ENCODE data around the gene PDGFRB. TPM values are rescaled to one million over a fixed set of nuclear protein-coding genes. Genes with fewer than 3 reads are reported as not detected.

PDGFRB gene
- total and polyA plus RNA-seq, 2 of the 8 experiments (the other 6 are each of a cell fraction or from before 2014, with no cell fraction given) = 4.2 to 13.7 TPM

- FAIRE-seq (no peak), DNase-seq (ENCODE audit: low read depth in 1 of 2, low spot score in 2 of 2) (peak in 1 of 2 experiments; percentile 87)
- Histone ChIP-seq H4K5ac (ENCODE audit: insufficient read length, low read depth, low read length) (no peak overlapping the region), H2BK12ac (ENCODE audit: low read depth, low read length) (peak overlapping the region; percentile 10; the same call in 1 of the 2 replicates), H3K79me2 (ENCODE audit: control insufficient read depth in 1 of 2, insufficient read depth in 2 of 2, low read length in 2 of 2) (no peaks in the 10 kb centered on the region), H3K4me2 (ENCODE audit: insufficient read depth in 1 of 2, low read depth in 2 of 2, low read length in 2 of 2) (no peak overlapping the region), H3K79me1 (ENCODE audit: low read depth, low read length) (no peaks in the 10 kb centered on the region), H2BK5ac (ENCODE audit: low read depth, low read length) (0 out of 2 replicates have a peak overlapping the region, but pooled peaks have one; percentile 37), H4K8ac (ENCODE audit: extremely low read depth, insufficient read depth, low read length) (no peak overlapping the region), H3K27me3 (replicated peaks in 1 of 4; ENCODE audit: control insufficient read depth in 3 of 4, extremely low read depth in 1 of 4, insufficient read depth in 3 of 4, low read length in 3 of 4) (peaks cover 0 to 5% (median 3%) of the 10 kb centered on the region in 4 experiments; a peak in 3 of 7 replicates), H2AFZ (ENCODE audit: low read length) (no peak overlapping the region), H3K27ac (ENCODE audit: low read depth, low read length) (no peak overlapping the region), H4K20me1 (replicated peaks in 1 of 2; ENCODE audit: control insufficient read depth in 1 of 2, insufficient read depth in 2 of 2, low read length in 2 of 2) (peaks cover 0 to 9% of the 10 kb centered on the region in 2 experiments), H2BK15ac (ENCODE audit: low read length) (no peak overlapping the region), H3K9ac (replicated peaks in 1 of 4; ENCODE audit: extremely low read depth in 1 of 4, low read depth in 3 of 4, low read length in 3 of 4) (no peak overlapping the region), H3K9me3 (ENCODE audit: insufficient read depth in 2 of 2, low read depth in 1 of 2, low read length in 1 of 2) (no peaks in the 10 kb centered on the region), H3K36me3 (ENCODE audit: control insufficient read depth in 2 of 4, insufficient read depth in 4 of 4, low read length in 3 of 4) (no peaks in the 10 kb centered on the region), H3K23me2 (ENCODE audit: low read depth, low read length) (no peaks in the 10 kb centered on the region), H3K4me3 (ENCODE audit: extremely low read depth in 1 of 4, insufficient read depth in 2 of 4, low read depth in 3 of 4, low read length in 4 of 4) (no peak overlapping the region), H3K14ac (ENCODE audit: insufficient read length) (no peak overlapping the region), H3K4me1 (replicated peaks in 1 of 4; ENCODE audit: control insufficient read depth in 3 of 4, insufficient read depth in 4 of 4, low read length in 3 of 4) (peaks cover 5 to 12% (median 6%) of the 10 kb centered on the region in 4 experiments; a peak in 6 of 7 replicates), H2BK120ac (replicated peaks; ENCODE audit: low read depth, low read length) (no peak overlapping the region), H3K23ac (ENCODE audit: insufficient read length) (no peak overlapping the region), H3K18ac (ENCODE audit: extremely low read depth, low read length) (no peak overlapping the region), H3K4ac (replicated peaks; ENCODE audit: insufficient read length, low read depth, low read length) (no peak overlapping the region), H3K56ac (replicated peaks; ENCODE audit: insufficient read length, low read depth, low read length) (no peak overlapping the region), H4K91ac (replicated peaks; ENCODE audit: insufficient read length, low read length) (no peak overlapping the region), H2BK20ac (ENCODE audit: low read length) (no peak overlapping the region), H2AK5ac (ENCODE audit: low read depth, low read length) (no peak overlapping the region; the same call in 1 of the 2 replicates)
- ChIA-PET POLR2A (ENCODE audit: partially characterized antibody) (no interaction called here), CTCF (ENCODE audit: partially characterized antibody) (interaction anchor here (0.7 to 16.9 kb wide), 33 partner anchors 8 to 221 kb away, joined by 3 to 188 read pairs (median 4); no protein-coding TSS in a partner anchor)
- 64% methylated on average over 24 of the region's 25 CpGs; no CpG with 5 or more reads in 1 of the 2 experiments for WGBS, 2 experiments (ENCODE audit: extremely low coverage in 1 of 2, insufficient coverage in 1 of 2, insufficient read length in 1 of 2, insufficient replicate concordance in 2 of 2, low coverage in 1 of 2, low lambda C conversion rate in 2 of 2, missing lambda C conversion rate in 1 of 2)
- TF ChIP-seq RAD21 (IDR thresholded peaks at IDR 0.05 in 1 of 2, conservative IDR thresholded peaks at IDR 0.05 in 1 of 2; ENCODE audit: low read depth in 2 of 2, low read length in 2 of 2) (peak; percentile 92 to 93), CHD2 (IDR thresholded peaks at IDR 0.05; ENCODE audit: low read length) (no peak), CEBPB (IDR thresholded peaks at IDR 0.05; ENCODE audit: low read depth, low read length) (peak; percentile 97), EGR1 (IDR thresholded peaks at IDR 0.05; ENCODE audit: borderline replicate concordance, low read depth, low read length) (no peak), NANOG (IDR thresholded peaks at IDR 0.05; ENCODE audit: insufficient read depth, low read depth, low read length, poor library complexity, severe bottlenecking) (no peak), RXRA (IDR thresholded peaks at IDR 0.05; ENCODE audit: insufficient read depth, low read depth, low read length) (no peak), USF2 (IDR thresholded peaks at IDR 0.05; ENCODE audit: low read length) (peak; percentile 52; the same call in 1 of the 2 replicates), TAF7 (optimal IDR thresholded peaks at IDR 0.05; ENCODE audit: borderline replicate concordance, low read depth, low read length) (no peak)
Observed at GRCh38 chr5:150129813-150130492, 25.7 kb downstream of the PDGFRB start.

Data from H1 (cell line).